Parathyroid adenoma (tissue), 2 donors: Measurements from ENCODE around the gene NDUFV3.

ENCODE experiments used
- H2AFZ ChIP-seq: fragments of 300-600 bp; sonication (generic); one replicate; pipeline ENCODE4 v1.7.0; 2017; ENCODE audit warnings: antibody characterized with exemption, mild to moderate bottlenecking
- H3K27ac ChIP-seq: fragments of 300-600 bp; sonication (generic); one replicate; pipeline ENCODE4 v1.7.0; 2017
- H3K27me3 ChIP-seq: fragments of 300-600 bp; sonication (generic); one replicate; pipeline ENCODE4 v1.7.0; 2017; ENCODE audit warnings: low read length; ENCODE audit not compliant: control insufficient read depth, insufficient read depth
- H3K36me3 ChIP-seq: fragments of 300-600 bp; sonication (generic); one replicate; pipeline ENCODE4 v1.7.0; 2017; ENCODE audit warnings: low read length; ENCODE audit not compliant: control insufficient read depth, insufficient read depth
- H3K4me1 ChIP-seq: fragments of 300-600 bp; sonication (generic); one replicate; pipeline ENCODE4 v1.7.0; 2017; ENCODE audit warnings: control low read depth
- H3K4me2 ChIP-seq: fragments of 300-600 bp; sonication (generic); one replicate; pipeline ENCODE4 v1.7.0; 2017; ENCODE audit warnings: low read length
- H3K4me3 ChIP-seq: fragments of 300-600 bp; sonication (generic); one replicate; pipeline ENCODE4 v1.7.0; 2017; ENCODE audit warnings: low read depth, low read length
- H3K79me2 ChIP-seq: fragments of 300-600 bp; sonication (generic); one replicate; pipeline ENCODE4 v1.7.0; 2017; ENCODE audit warnings: control low read depth
- H3K9ac ChIP-seq: fragments of 300-600 bp; sonication (generic); one replicate; pipeline ENCODE4 v1.7.0; 2017; ENCODE audit warnings: mild to moderate bottlenecking
- H3K9me3 ChIP-seq: fragments of 300-600 bp; sonication (generic); one replicate; pipeline ENCODE4 v1.7.0; 2017; ENCODE audit warnings: low read length; ENCODE audit not compliant: control insufficient read depth
- TF ChIP-seq, protein P1 (sequence below): fragments of 300-600 bp; sonication (generic); IDR thresholded peaks from one replicate; pipeline ENCODE4 v1.7.0; 2017; ENCODE audit warnings: antibody characterized with exemption, mild to moderate bottlenecking
- donor health status: primary hyperparathyroidism.

The NDUFV3 gene

DNA sequence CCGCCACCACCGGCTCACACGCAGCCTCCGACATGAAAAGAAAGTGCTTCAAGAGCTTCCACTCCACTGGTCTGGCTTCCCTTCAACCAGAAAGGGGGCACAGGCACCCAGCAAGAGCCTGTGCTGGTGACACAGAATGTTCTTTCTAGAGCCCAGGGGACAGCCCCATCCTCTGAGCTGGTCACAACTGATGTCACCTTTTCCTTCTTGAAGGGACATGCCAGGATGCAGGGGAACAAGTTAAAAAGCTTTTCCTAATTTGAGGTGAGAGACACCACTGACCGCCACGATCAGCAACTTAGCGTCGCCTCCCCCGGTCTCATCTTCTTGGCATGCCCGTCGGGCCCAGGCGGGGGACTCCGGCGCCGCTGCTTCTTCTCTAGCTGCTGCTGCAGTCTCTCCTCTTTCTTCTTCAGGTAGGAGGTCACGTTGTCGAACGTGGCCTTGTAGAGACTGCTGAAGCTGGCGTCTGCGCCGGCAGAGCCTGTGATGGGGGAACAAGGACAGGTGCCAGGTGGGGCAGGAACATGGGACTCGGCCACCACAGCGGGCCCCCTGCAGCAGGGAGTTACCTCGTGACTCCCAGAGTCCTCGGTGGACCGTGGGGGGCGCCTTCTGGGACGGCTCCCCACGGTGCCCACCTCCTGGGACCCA, 43.2 kb upstream of the NDUFV3 start:
- Histone ChIP-seq H3K4me2 (no peak overlapping the region), H3K79me2 (no peaks in the 10 kb centered on the region), H3K4me1 (no peaks in the 10 kb centered on the region), H2AFZ (no peak overlapping the region), H3K27me3 (no peaks in the 10 kb centered on the region), H3K9me3 (no peaks in the 10 kb centered on the region), H3K27ac (no peak overlapping the region), H3K36me3 (no peaks in the 10 kb centered on the region), H3K9ac (no peak overlapping the region), H3K4me3 (no peak overlapping the region)
- TF ChIP-seq, protein P1, sequence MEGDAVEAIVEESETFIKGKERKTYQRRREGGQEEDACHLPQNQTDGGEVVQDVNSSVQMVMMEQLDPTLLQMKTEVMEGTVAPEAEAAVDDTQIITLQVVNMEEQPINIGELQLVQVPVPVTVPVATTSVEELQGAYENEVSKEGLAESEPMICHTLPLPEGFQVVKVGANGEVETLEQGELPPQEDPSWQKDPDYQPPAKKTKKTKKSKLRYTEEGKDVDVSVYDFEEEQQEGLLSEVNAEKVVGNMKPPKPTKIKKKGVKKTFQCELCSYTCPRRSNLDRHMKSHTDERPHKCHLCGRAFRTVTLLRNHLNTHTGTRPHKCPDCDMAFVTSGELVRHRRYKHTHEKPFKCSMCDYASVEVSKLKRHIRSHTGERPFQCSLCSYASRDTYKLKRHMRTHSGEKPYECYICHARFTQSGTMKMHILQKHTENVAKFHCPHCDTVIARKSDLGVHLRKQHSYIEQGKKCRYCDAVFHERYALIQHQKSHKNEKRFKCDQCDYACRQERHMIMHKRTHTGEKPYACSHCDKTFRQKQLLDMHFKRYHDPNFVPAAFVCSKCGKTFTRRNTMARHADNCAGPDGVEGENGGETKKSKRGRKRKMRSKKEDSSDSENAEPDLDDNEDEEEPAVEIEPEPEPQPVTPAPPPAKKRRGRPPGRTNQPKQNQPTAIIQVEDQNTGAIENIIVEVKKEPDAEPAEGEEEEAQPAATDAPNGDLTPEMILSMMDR: no peak

- Histone ChIP-seq H3K9ac (no peak overlapping the region), H3K9me3 (no peaks in the 10 kb centered on the region), H2AFZ (no peak overlapping the region), H3K4me2 (no peak overlapping the region), H3K79me2 (no peaks in the 10 kb centered on the region), H3K4me3 (no peak overlapping the region), H3K27ac (no peak overlapping the region), H3K4me1 (no peaks in the 10 kb centered on the region), H3K27me3 (no peaks in the 10 kb centered on the region), H3K36me3 (no peaks in the 10 kb centered on the region)
- TF ChIP-seq, protein P1: no peak
Measured at GRCh38 chr21:42850463-42850862, 42.6 kb upstream of the NDUFV3 start.

- TF ChIP-seq, protein P1: no peak
- Histone ChIP-seq H3K4me3 (no peak overlapping the region), H3K36me3 (no peaks in the 10 kb centered on the region)
Measured at GRCh38 chr21:42850866-42851391, 42.2 kb upstream of the NDUFV3 start.

DNA sequence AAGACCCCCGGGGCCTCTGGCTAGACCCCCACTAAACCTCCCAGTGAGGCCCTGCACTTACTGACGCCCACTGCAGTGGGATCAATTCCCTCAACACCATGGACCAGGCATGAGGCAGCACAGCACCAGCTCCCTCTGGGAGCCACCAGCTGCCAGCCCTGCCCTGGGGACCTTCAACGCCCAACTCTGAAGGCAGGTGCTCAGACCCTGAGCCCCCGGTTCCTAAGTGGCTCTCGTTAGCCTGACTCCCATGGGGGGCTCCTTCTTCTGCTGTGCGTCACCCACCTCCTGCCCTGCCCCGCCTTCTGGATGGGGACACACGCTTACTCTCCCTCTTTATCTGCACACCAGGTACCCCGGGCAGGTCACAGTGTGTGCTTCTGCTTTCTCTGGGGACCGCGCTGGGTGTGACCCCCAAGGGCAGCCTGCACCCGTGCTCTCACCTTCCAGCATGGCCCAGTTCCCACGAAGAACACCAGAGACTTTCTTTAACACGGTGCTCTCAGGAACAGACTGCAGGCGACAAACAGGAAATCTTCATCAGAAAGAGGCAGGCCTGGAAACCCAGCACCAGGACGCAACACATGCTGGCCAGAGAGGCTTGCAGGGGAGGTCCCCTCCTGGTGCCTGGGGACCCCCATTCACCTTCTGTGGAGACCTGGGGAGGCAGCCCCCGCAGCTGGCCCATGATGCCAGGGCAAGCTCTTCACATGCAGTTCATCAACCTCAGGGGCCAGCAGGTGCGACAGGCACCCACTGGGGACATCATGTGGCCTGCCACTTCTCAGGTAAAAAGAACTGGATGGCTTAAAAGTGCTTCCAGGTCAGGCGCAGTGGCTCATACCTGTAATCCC, 41.1 kb upstream of the NDUFV3 start:
- TF ChIP-seq, protein P1: no peak
- H3K9me3 ChIP-seq: no peaks in the 10 kb centered on the region

More at GRCh38 chr21:42850866-42851391, 42.2 kb upstream of the NDUFV3 start:
- no peaks in the 10 kb centered on the region for H3K79me2 ChIP-seq
- H3K27ac ChIP-seq: no peak overlapping the region
- H3K9ac ChIP-seq: no peak overlapping the region
- no peak overlapping the region for H2AFZ ChIP-seq
- no peaks in the 10 kb centered on the region for H3K27me3 ChIP-seq
- no peaks in the 10 kb centered on the region for H3K9me3 ChIP-seq
- no peaks in the 10 kb centered on the region for H3K4me1 ChIP-seq
- no peak overlapping the region for H3K4me2 ChIP-seq

More for the DNA sequence above, 41.1 kb upstream of the NDUFV3 start:
- no peak overlapping the region for H3K4me2 ChIP-seq
- no peak overlapping the region for H2AFZ ChIP-seq
- H3K4me1 ChIP-seq: no peaks in the 10 kb centered on the region
- H3K79me2 ChIP-seq: no peaks in the 10 kb centered on the region
- no peaks in the 10 kb centered on the region for H3K27me3 ChIP-seq
- no peak overlapping the region for H3K27ac ChIP-seq
- no peaks in the 10 kb centered on the region for H3K36me3 ChIP-seq
- H3K9ac ChIP-seq: no peak overlapping the region
- H3K4me3 ChIP-seq: no peak overlapping the region
